HCT116 (cell line): ENCODE results near the gene METRN. TPM values are rescaled to one million over a fixed set of nuclear protein-coding genes. Genes with fewer than 3 reads are reported as not detected.

Source experiments
- ATAC-seq: fragments of 200-7000 bp; cut with Tn5 transposase; 2 replicates; pipeline ENCODE4 v1.9.1; 2020; ENCODE audit warnings: mild to moderate bottlenecking, moderate library complexity
- BruUV-seq: library from RNA; stranded (reverse); fragments of 400-500 nt; replicated peaks from 2 replicates; lab custom pipeline; 2021; lab: Mats Ljungman, UMichigan
- CTCF ChIA-PET: fragments of 300-600 bp; sonication (Branson Sonifier 250); formaldehyde crosslinking; loops from one replicate; lab custom pipeline; 2021; ENCODE audit warnings: antibody characterized with exemption; lab: Charles Lee
- POLR2A ChIA-PET: fragments of 300-600, 350-600 bp; sonication (Branson Sonifier 250); formaldehyde crosslinking; loops from one replicate; lab custom pipeline; 2021; ENCODE audit warnings: antibody characterized with exemption; lab: Charles Lee
- RAD21 ChIA-PET, 2 experiments: fragments of 300-600 bp; sonication (Branson Sonifier 250); formaldehyde crosslinking; loops; one replicate each; lab custom pipeline; 2023; ENCODE audit warnings: low total read pairs in 2 of 2; ENCODE audit not compliant: uncharacterized antibody in 2 of 2, unreplicated experiment in 2 of 2, low non-redundant PET in 1 of 2; lab: Charles Lee
- DNase-seq: peaks from one replicate; pipeline ENCODE4 v3.0.0-alpha.2; 2010; ENCODE audit warnings: low read depth, low spot score
- H2AFZ ChIP-seq: fragments of 200-600 bp; shearing (Covaris generic), sonication (generic); 2 replicates; pipeline ENCODE4 v1.6.1; 2017; ENCODE audit warnings: low read depth, mixed run types, mixed read lengths, antibody characterized with exemption, low read length; ENCODE audit not compliant: poor library complexity, severe bottlenecking
- H3K27ac ChIP-seq: 2 replicates; pipeline ENCODE4 v1.5.1; 2012; ENCODE audit warnings: low read depth, low read length
- H3K27me3 ChIP-seq: fragments of 200-600 bp; sonication (generic); 2 replicates; pipeline ENCODE4 v1.6.1; 2016; ENCODE audit warnings: mixed run types, low read length, mixed read lengths; ENCODE audit not compliant: insufficient read depth
- H3K36me3 ChIP-seq, 2 experiments: fragments of 200-500 bp in 1 of 2; fragments of 200-600 bp in 1 of 2; sonication (Bioruptor generic) in 1 of 2; sonication (generic) in 1 of 2; 2 replicates each; pipeline versions ENCODE4 v1.5.1 to v1.6.1; 2014 to 2016; ENCODE audit warnings: low read length in 2 of 2, inconsistent platforms in 1 of 2, mixed read lengths in 1 of 2, mixed run types in 1 of 2; ENCODE audit not compliant: insufficient read depth in 2 of 2, control insufficient read depth in 1 of 2
- H3K4me1 ChIP-seq, 2 experiments: fragments of 200-600 bp in 1 of 2; sonication (generic) in 1 of 2; 2 replicates each; pipeline versions ENCODE4 v1.5.1 to v1.6.1; 2012 to 2017; ENCODE audit warnings: low read length in 2 of 2, inconsistent platforms in 1 of 2, mild to moderate bottlenecking in 1 of 2, mixed read lengths in 1 of 2, mixed run types in 1 of 2, moderate library complexity in 1 of 2; ENCODE audit not compliant: insufficient read depth in 2 of 2, control insufficient read depth in 1 of 2
- H3K4me2 ChIP-seq: fragments of 200-600 bp; sonication (generic); 2 replicates; pipeline ENCODE4 v1.6.1; 2017; ENCODE audit warnings: mixed run types, low read length, mixed read lengths
- H3K4me3 ChIP-seq, 2 experiments: fragments of 200-600 bp in 1 of 2; sonication (generic) in 1 of 2; replicated peaks in 1 of 2; 2 replicates each; pipeline ENCODE4 v1.5.1; 2011 to 2016; ENCODE audit warnings: low read length in 2 of 2, control low read depth in 1 of 2, low read depth in 1 of 2, mild to moderate bottlenecking in 1 of 2, mixed read lengths in 1 of 2, mixed run types in 1 of 2
- H3K79me2 ChIP-seq: fragments of 200-600 bp; sonication (generic); 2 replicates; pipeline ENCODE4 v1.6.1; 2017; ENCODE audit warnings: mild to moderate bottlenecking, mixed run types, low read length, moderate library complexity, mixed read lengths; ENCODE audit not compliant: insufficient read depth
- H3K9ac ChIP-seq: fragments of 200-600 bp; sonication (generic); 2 replicates; pipeline ENCODE4 v1.6.1; 2016; ENCODE audit warnings: low read length, mixed read lengths
- H3K9me2 ChIP-seq: fragments of 200-600 bp; sonication (generic), shearing (Covaris generic); 2 replicates; pipeline ENCODE4 v1.6.1; 2017; ENCODE audit warnings: mixed run types, mild to moderate bottlenecking, moderate library complexity; ENCODE audit not compliant: insufficient read depth
- H3K9me3 ChIP-seq, 2 experiments: fragments of 200-500 bp in 1 of 2; fragments of 200-600 bp in 1 of 2; sonication (Bioruptor generic) in 1 of 2; sonication (generic) in 1 of 2; 2 replicates each; pipeline ENCODE4 v1.6.1; 2014 to 2017; ENCODE audit warnings: low read length in 2 of 2, mixed read lengths in 2 of 2, inconsistent platforms in 1 of 2, low read depth in 1 of 2, mild to moderate bottlenecking in 1 of 2, mixed run types in 1 of 2, moderate library complexity in 1 of 2; ENCODE audit not compliant: control insufficient read depth in 1 of 2, insufficient read depth in 1 of 2
- H4K20me1 ChIP-seq: fragments of 200-600 bp; sonication (generic), shearing (Covaris generic); 2 replicates; pipeline ENCODE4 v1.6.1; 2017; ENCODE audit warnings: mixed run types, mild to moderate bottlenecking, moderate library complexity; ENCODE audit not compliant: insufficient read depth
- ATF3 ChIP-seq: IDR thresholded peaks from 2 replicates; pipeline ENCODE4 v1.6.1; 2012
- CBX3 ChIP-seq: IDR thresholded peaks from 2 replicates; pipeline ENCODE4 v1.6.1; 2012; ENCODE audit warnings: low read depth
- CEBPB ChIP-seq: IDR thresholded peaks from 2 replicates; pipeline ENCODE4 v1.6.1; 2012; ENCODE audit warnings: low read depth
- EGR1 ChIP-seq: IDR thresholded peaks from 2 replicates; pipeline ENCODE4 v1.6.1; 2012; ENCODE audit warnings: low read depth
- EZH2 ChIP-seq: fragments of 200-600 bp; sonication (generic); IDR thresholded peaks from 2 replicates; pipeline ENCODE4 v1.6.1; 2017; ENCODE audit warnings: antibody characterized with exemption, mixed run types
- POLR2A ChIP-seq: IDR thresholded peaks from 2 replicates; pipeline ENCODE4 v1.7.0; 2011; ENCODE audit warnings: borderline replicate concordance; ENCODE audit not compliant: insufficient read depth, insufficient read length; ENCODE audit errors: extremely low read depth
- POLR2AphosphoS5 ChIP-seq: IDR thresholded peaks from 2 replicates; pipeline ENCODE4 v1.6.1; 2011; ENCODE audit warnings: mild to moderate bottlenecking, low read depth, low read length, moderate library complexity
- RAD21 ChIP-seq: IDR thresholded peaks from 2 replicates; pipeline ENCODE4 v1.6.1; 2012; ENCODE audit warnings: low read depth, mild to moderate bottlenecking
- REST ChIP-seq: IDR thresholded peaks from 2 replicates; pipeline ENCODE4 v1.6.1; 2012; ENCODE audit warnings: low read depth
- SP1 ChIP-seq: IDR thresholded peaks from 2 replicates; pipeline ENCODE4 v1.6.1; 2012; ENCODE audit warnings: low read depth
- SRF ChIP-seq: IDR thresholded peaks from 2 replicates; pipeline ENCODE4 v1.6.1; 2012; ENCODE audit warnings: low read depth
- TCF7L2 ChIP-seq: IDR thresholded peaks from 2 replicates; pipeline ENCODE4 v1.7.0; 2011; ENCODE audit warnings: borderline replicate concordance, inconsistent platforms; ENCODE audit not compliant: insufficient read depth, insufficient read length; ENCODE audit errors: extremely low read depth
- YY1 ChIP-seq: IDR thresholded peaks from 2 replicates; pipeline ENCODE4 v1.6.1; 2011; ENCODE audit warnings: low read length, low read depth, moderate library complexity, mild to moderate bottlenecking; ENCODE audit not compliant: insufficient replicate concordance; ENCODE audit errors: extremely low read depth
- ZNF274 ChIP-seq: fragments of 200-500 bp; sonication (Bioruptor generic); IDR thresholded peaks from 2 replicates; pipeline ENCODE4 v1.6.1; 2014; ENCODE audit warnings: mild to moderate bottlenecking, low read depth, low read length, inconsistent platforms
- intact Hi-C: fragments of 100-400 bp; cut with micrococcal nuclease; formaldehyde crosslinking; loops from 2 replicates; pipeline ENCODE4 v1.10.0; 2022
- total RNA-seq: library from RNA; stranded (reverse); gene quantifications from one replicate; pipeline ENCODE4 v1.2.1, GENCODE V29; 2021; ENCODE audit not compliant: unreplicated experiment
- TF ChIP-seq, protein P1 (sequence below): IDR thresholded peaks from 2 replicates; pipeline ENCODE4 v1.6.1; 2012
- TF ChIP-seq, protein P2 (sequence below): IDR thresholded peaks from 2 replicates; pipeline ENCODE4 v1.6.1; 2011; ENCODE audit warnings: mild to moderate bottlenecking, low read length, moderate library complexity; ENCODE audit not compliant: insufficient replicate concordance; ENCODE audit errors: extremely low read depth

The METRN gene
- total RNA-seq, 1 experiment from 2014 or later, result 193 TPM

DNA sequence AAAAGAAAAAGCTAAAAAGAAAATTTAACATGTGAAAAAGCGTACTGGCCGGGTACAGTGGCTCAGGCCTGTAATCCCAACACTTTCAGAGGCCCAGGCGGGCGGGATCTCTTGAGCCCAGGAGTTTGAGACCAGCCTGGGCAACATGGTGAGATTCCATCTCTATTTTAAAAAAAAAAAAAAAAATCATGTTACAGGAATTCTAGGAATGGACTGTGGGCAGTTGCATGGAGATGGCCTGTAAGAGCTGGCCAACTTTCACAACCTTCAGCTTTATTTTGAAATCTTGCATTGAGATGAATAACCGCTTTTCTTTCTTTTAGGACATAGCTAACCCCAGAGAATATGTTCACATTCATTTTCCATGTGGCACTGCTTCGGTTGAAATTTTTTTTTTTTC is 34.1 kb downstream of the METRN start:
- CTCF ChIA-PET, result interaction anchor here (1.0 to 1.6 kb wide), 4 partner anchors 11 to 37 kb away, joined by 3 to 8 read pairs (median 4); partner anchors contain the start of gene MSLN

More for the DNA sequence above, 34.1 kb downstream of the METRN start:
- no peaks in the 10 kb centered on the region for H3K79me2 ChIP-seq
- no peak overlapping the region for H3K9ac ChIP-seq
- H3K27ac ChIP-seq, result no peak overlapping the region
- H2AFZ ChIP-seq, result no peak overlapping the region
- TF ChIP-seq, protein P1, sequence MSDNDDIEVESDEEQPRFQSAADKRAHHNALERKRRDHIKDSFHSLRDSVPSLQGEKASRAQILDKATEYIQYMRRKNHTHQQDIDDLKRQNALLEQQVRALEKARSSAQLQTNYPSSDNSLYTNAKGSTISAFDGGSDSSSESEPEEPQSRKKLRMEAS, result no peak
- TF ChIP-seq CEBPB, result no peak
- no peak for TF ChIP-seq ATF3
- TF ChIP-seq RAD21, result no peak
- no peak for TF ChIP-seq POLR2A
- TF ChIP-seq EGR1, result no peak
- no peak for TF ChIP-seq REST
- no peak for TF ChIP-seq TCF7L2
- TF ChIP-seq POLR2AphosphoS5, result no peak
- no peak for TF ChIP-seq CBX3
- no peak for TF ChIP-seq EZH2
- TF ChIP-seq YY1, result no peak
- no peak for TF ChIP-seq ZNF274
- TF ChIP-seq, protein P2, sequence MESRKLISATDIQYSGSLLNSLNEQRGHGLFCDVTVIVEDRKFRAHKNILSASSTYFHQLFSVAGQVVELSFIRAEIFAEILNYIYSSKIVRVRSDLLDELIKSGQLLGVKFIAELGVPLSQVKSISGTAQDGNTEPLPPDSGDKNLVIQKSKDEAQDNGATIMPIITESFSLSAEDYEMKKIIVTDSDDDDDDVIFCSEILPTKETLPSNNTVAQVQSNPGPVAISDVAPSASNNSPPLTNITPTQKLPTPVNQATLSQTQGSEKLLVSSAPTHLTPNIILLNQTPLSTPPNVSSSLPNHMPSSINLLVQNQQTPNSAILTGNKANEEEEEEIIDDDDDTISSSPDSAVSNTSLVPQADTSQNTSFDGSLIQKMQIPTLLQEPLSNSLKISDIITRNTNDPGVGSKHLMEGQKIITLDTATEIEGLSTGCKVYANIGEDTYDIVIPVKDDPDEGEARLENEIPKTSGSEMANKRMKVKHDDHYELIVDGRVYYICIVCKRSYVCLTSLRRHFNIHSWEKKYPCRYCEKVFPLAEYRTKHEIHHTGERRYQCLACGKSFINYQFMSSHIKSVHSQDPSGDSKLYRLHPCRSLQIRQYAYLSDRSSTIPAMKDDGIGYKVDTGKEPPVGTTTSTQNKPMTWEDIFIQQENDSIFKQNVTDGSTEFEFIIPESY, result no peak
- TF ChIP-seq SP1, result no peak
- TF ChIP-seq SRF, result no peak
- no peaks in the 10 kb centered on the region for H3K9me3 ChIP-seq
- H3K27me3 ChIP-seq, result no peaks in the 10 kb centered on the region
- no peak for DNase-seq
- no TSS peak for BruUV-seq
- ATAC-seq, result no peak
- H3K4me1 ChIP-seq, result peaks cover 0 to 11% of the 10 kb centered on the region in 2 experiments; a peak in 2 of 4 replicates
- intact Hi-C loops, result no loop called here
- H3K4me3 ChIP-seq, result no peak overlapping the region
- ChIA-PET POLR2A (interaction anchor here (0.7 kb wide), 1 partner anchor 37 kb away, joined by 3 read pairs; no protein-coding TSS in a partner anchor), RAD21 (no interaction called here)
- no peak overlapping the region for H3K4me2 ChIP-seq
- H4K20me1 ChIP-seq, result no peaks in the 10 kb centered on the region
- H3K36me3 ChIP-seq, result no peaks in the 10 kb centered on the region
- no peaks in the 10 kb centered on the region for H3K9me2 ChIP-seq
